ENCODE results near the gene MUCL3. TPM values are rescaled to one million over a fixed set of nuclear protein-coding genes. Genes with fewer than 3 reads are reported as not detected.
"Not testable (repeated sequence)": the region's sequence is repeated elsewhere in the genome, so short reads cannot be mapped to it uniquely, and the experiment has no call there.

Gene MUCL3
- total RNA-seq, 1 experiment from 2014 or later, result 0.15 TPM

GRCh38 chr6:30903236-30903635 lies 37.5 kb upstream of the MUCL3 start:
- ATAC-seq (no peak), DNase-seq (ENCODE audit: low spot score) (no peak)
- no peak overlapping the region for H3K4me3 Mint-ChIP-seq
- H3K4me1 Mint-ChIP-seq, result peaks cover 4% of the 10 kb centered on the region; the same call in 1 of the 2 replicates
- POLR2A ChIA-PET, result no interaction called here
- CTCF ChIA-PET, result interaction anchor here (2.9 to 3.5 kb wide), 2 partner anchors 12 to 184 kb away, joined by 11 read pairs; no protein-coding TSS in a partner anchor
- no peaks in the 10 kb centered on the region; the same call in 1 of the 2 replicates for H3K27me3 Mint-ChIP-seq (ENCODE audit: low read depth)
- no peak for TF ChIP-seq MYBL2 (CRISPR knock-in tag; IDR thresholded peaks at IDR 0.05)
- H3K27ac Mint-ChIP-seq, result no peak overlapping the region
- no peaks in the 10 kb centered on the region for H3K9me3 Mint-ChIP-seq
- H3K36me3 Mint-ChIP-seq, result peaks cover 16% of the 10 kb centered on the region

GRCh38 chr6:30907290-30907757 lies 33.4 kb upstream of the MUCL3 start:
- ChIA-PET CTCF (interaction anchor here (0.7 to 2.0 kb wide), 23 partner anchors 8 to 459 kb away, joined by 3 to 18 read pairs (median 4); partner anchors contain the start of gene DDR1), POLR2A (interaction anchor here (0.8 to 1.4 kb wide), 4 partner anchors 25 to 265 kb away, joined by 3 to 5 read pairs (median 4); no protein-coding TSS in a partner anchor)
- Mint-ChIP-seq H3K36me3 (peaks cover 15% of the 10 kb centered on the region), H3K27ac (peak overlapping the region; percentile 37), H3K4me3 (peak overlapping the region; percentile 100), H3K4me1 (peaks cover 13% of the 10 kb centered on the region)
- ATAC-seq; H3K27me3 Mint-ChIP-seq (ENCODE audit: low read depth); DNase-seq (ENCODE audit: low spot score); H3K9me3 Mint-ChIP-seq: not testable (repeated sequence)

GRCh38 chr6:30907758-30908591 lies 32.8 kb upstream of the MUCL3 start, which contains the start of gene GTF2H4:
Gene GTF2H4 (plus strand): TSS chr6:30908207.
- H3K36me3 Mint-ChIP-seq, result peaks cover 19% of the 10 kb centered on the region
- ChIA-PET CTCF (interaction anchor here (0.7 to 2.0 kb wide), 20 partner anchors 21 to 459 kb away, joined by 3 to 18 read pairs (median 4); partner anchors contain the start of gene DDR1), POLR2A (interaction anchor here (0.6 to 1.4 kb wide), 5 partner anchors 22 to 264 kb away, joined by 3 to 7 read pairs (median 3); no protein-coding TSS in a partner anchor)
- peak; percentile 59; the same call in 1 of the 2 replicates for TF ChIP-seq TEAD1 (CRISPR knock-in tag; IDR thresholded peaks at IDR 0.05)
- TF ChIP-seq, protein P1, sequence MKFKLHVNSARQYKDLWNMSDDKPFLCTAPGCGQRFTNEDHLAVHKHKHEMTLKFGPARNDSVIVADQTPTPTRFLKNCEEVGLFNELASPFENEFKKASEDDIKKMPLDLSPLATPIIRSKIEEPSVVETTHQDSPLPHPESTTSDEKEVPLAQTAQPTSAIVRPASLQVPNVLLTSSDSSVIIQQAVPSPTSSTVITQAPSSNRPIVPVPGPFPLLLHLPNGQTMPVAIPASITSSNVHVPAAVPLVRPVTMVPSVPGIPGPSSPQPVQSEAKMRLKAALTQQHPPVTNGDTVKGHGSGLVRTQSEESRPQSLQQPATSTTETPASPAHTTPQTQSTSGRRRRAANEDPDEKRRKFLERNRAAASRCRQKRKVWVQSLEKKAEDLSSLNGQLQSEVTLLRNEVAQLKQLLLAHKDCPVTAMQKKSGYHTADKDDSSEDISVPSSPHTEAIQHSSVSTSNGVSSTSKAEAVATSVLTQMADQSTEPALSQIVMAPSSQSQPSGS (CRISPR knock-in tag; IDR thresholded peaks at IDR 0.05; ENCODE audit: borderline replicate concordance, low read depth), result no peak
- no peak for TF ChIP-seq AFF4 (CRISPR knock-in tag; IDR thresholded peaks at IDR 0.05; ENCODE audit: borderline replicate concordance)
- TF ChIP-seq ETV6 (CRISPR knock-in tag; IDR thresholded peaks at IDR 0.05), result peak; percentile 27; the same call in 1 of the 2 replicates
- no peak for TF ChIP-seq HMGXB4 (CRISPR knock-in tag; IDR thresholded peaks at IDR 0.05)
- peak; percentile 81 for TF ChIP-seq MAX (CRISPR knock-in tag; IDR thresholded peaks at IDR 0.05)
- TF ChIP-seq SP1 (CRISPR knock-in tag; conservative IDR thresholded peaks at IDR 0.05), result peak; percentile 88
- TF ChIP-seq FOXK1 (CRISPR knock-in tag; IDR thresholded peaks at IDR 0.05), result peak; percentile 55; the same call in 1 of the 2 replicates
- H3K27ac Mint-ChIP-seq, result peak within 1 kb of the TSS; percentile 75
- peaks cover 13% of the 10 kb centered on the region for H3K4me1 Mint-ChIP-seq
- H3K4me3 Mint-ChIP-seq, result peak within 1 kb of the TSS; percentile 100
- DNase-seq (ENCODE audit: low spot score) (peak; percentile 96), ATAC-seq (peak; percentile 98)
- H3K27me3 Mint-ChIP-seq (ENCODE audit: low read depth), result no peaks in the 10 kb centered on the region; the same call in 1 of the 2 replicates
- no peaks in the 10 kb centered on the region for H3K9me3 Mint-ChIP-seq
